Measurements from ENCODE around the gene ANGEL1. TPM values are rescaled to one million over a fixed set of nuclear protein-coding genes. Genes with fewer than 3 reads are reported as not detected.

Gene ANGEL1
- total RNA-seq, 6 donors from 2014 or later = 13.8 to 35.6 (median 23.6) TPM

DNA sequence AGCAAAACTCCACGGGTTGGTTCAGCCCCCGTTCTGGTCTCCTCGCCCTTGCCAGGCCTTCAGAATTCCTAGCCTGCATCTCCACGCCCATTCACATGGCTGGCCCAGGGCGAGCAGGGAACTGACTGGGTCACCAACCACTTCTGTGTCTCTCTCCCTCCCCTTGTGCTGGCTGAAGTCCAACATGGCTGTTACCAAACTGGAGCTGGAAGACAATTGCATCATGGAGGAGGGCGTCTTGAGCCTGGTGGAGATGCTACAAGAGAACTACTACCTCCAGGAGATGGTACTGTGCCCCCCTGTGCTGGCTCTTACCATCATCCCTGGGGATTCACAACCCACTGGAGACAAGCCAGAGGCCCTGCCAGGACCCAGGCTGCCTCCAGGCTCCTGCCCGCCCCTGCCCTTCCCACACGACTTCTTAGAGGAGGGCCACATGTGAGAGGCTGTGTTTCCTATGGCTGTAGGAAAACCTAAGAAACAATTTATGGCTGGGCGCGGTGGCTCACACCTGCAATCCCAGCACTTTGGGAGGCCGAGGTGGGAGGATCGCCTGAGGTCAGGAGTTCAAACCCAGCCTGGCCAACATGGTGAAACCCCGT, 23.4 kb upstream of the ANGEL1 start:
- DNase-seq (peak; percentile 56 to 70), ATAC-seq (ENCODE audit: low FRiP score in 2 of 2) (peak; percentile 51 to 66)
- no peaks in the 10 kb centered on the region for H3K36me3 ChIP-seq
- TF ChIP-seq, protein P1, sequence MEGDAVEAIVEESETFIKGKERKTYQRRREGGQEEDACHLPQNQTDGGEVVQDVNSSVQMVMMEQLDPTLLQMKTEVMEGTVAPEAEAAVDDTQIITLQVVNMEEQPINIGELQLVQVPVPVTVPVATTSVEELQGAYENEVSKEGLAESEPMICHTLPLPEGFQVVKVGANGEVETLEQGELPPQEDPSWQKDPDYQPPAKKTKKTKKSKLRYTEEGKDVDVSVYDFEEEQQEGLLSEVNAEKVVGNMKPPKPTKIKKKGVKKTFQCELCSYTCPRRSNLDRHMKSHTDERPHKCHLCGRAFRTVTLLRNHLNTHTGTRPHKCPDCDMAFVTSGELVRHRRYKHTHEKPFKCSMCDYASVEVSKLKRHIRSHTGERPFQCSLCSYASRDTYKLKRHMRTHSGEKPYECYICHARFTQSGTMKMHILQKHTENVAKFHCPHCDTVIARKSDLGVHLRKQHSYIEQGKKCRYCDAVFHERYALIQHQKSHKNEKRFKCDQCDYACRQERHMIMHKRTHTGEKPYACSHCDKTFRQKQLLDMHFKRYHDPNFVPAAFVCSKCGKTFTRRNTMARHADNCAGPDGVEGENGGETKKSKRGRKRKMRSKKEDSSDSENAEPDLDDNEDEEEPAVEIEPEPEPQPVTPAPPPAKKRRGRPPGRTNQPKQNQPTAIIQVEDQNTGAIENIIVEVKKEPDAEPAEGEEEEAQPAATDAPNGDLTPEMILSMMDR (IDR thresholded peaks at IDR 0.05) = no peak
- TF ChIP-seq POLR2A (IDR thresholded peaks at IDR 0.05) = peak in 1 of 4 donors; percentile 36
- TF ChIP-seq POLR2AphosphoS5 (IDR thresholded peaks at IDR 0.05) = peak in 1 of 2 donors; percentile 15
- no peak for TF ChIP-seq EP300 (IDR thresholded peaks at IDR 0.05)
- H3K27ac ChIP-seq = no peak overlapping the region
- H3K9me3 ChIP-seq = no peaks in the 10 kb centered on the region
- H3K4me3 ChIP-seq = no peak overlapping the region
- H3K4me1 ChIP-seq = no peaks in the 10 kb centered on the region
- H3K27me3 ChIP-seq = no peaks in the 10 kb centered on the region
- WGBS, 2 donors = 86 to 87% methylated on average over 13 of the region's 13 CpGs

DNA sequence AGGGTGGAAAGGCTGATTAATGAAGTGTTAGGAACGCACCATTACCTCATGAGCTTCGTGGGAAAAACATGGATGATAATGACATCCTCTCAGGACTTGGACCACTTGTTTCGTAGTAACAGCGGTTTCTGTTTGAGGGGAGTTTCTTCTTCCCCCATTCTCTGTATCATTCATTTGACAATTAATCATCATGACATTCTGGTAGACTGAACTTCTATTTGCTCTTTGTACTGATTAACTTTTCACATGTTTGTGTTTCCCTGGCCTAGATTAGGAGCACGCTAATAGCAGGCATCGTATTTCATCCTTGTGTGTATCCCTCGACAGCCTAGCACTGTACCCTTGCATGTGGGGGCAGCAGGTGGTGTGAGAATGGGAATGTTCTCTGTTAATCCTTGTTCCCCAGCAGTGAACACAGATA, 21.6 kb upstream of the ANGEL1 start:
- Histone ChIP-seq H3K9me3 (no peaks in the 10 kb centered on the region), H3K36me3 (no peaks in the 10 kb centered on the region), H3K4me1 (no peaks in the 10 kb centered on the region), H3K4me3 (no peak overlapping the region), H3K27ac (no peak overlapping the region), H3K27me3 (no peaks in the 10 kb centered on the region)
- DNase-seq (no peak), ATAC-seq (ENCODE audit: low FRiP score in 2 of 2) (no peak)
- 64 to 69% methylated on average over 7 of the region's 7 CpGs for WGBS, 2 donors
- TF ChIP-seq, protein P1 (IDR thresholded peaks at IDR 0.05) = no peak
- TF ChIP-seq EP300 (IDR thresholded peaks at IDR 0.05) (no peak), POLR2AphosphoS5 (IDR thresholded peaks at IDR 0.05) (no peak), POLR2A (IDR thresholded peaks at IDR 0.05) (no peak)

DNA sequence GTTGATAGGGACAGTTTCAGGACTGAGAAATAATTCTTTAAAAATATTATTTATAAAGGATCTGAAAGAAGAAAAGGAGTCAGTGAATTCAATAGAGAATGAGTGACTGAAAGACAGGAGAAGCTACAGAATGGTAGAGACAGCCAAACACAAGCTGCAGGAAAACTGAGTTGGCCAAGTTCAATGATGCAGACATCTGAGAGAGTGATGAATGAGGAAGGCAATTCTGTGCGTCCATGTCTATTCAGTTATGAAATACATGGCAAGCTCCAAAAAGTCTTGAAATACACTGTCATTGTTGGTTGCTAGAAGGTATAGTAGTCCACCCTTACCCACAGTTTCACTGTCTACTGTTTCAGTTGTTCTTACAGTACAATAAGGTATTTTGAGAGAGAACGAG, 20.3 kb upstream of the ANGEL1 start:
- DNase-seq (no peak), ATAC-seq (ENCODE audit: low FRiP score in 2 of 2) (no peak)
- Histone ChIP-seq H3K27me3 (no peaks in the 10 kb centered on the region), H3K9me3 (no peaks in the 10 kb centered on the region), H3K4me3 (no peak overlapping the region), H3K27ac (peak overlapping the region in 1 of 4 donors; percentile 31), H3K36me3 (no peaks in the 10 kb centered on the region), H3K4me1 (no peaks in the 10 kb centered on the region)
- TF ChIP-seq, protein P1 (IDR thresholded peaks at IDR 0.05) = no peak
- TF ChIP-seq POLR2AphosphoS5 (IDR thresholded peaks at IDR 0.05) (no peak), POLR2A (IDR thresholded peaks at IDR 0.05) (peak in 1 of 4 donors; percentile 1), EP300 (IDR thresholded peaks at IDR 0.05) (no peak)
- WGBS, 2 donors = 71 to 82% methylated on average over 2 of the region's 2 CpGs

DNA sequence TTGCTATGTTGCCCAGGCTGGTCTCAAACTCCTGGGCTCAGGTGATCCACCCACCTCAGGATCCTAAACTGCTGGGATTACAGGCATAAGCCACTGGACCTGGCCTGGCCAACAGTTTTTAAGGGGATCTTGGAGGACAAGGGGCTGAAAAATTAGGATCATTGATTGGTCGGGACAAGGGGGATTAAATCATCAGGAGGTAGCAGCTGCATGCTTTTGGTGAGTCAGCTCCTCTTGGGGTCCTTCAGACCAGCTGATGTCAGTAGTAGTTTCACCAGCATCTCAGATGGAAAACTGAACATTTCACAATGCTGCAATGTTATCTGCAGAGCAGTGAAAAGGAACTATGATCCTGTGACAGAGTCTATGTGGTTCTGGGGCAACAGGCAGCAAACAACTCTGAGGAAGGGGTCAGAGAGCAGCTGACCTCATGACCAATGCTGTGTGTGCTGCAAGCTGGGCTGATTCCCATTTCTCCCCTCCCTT, 19.9 kb upstream of the ANGEL1 start:
- no peaks in the 10 kb centered on the region for H3K9me3 ChIP-seq
- peak in 1 of 2 donors; percentile 65 for ATAC-seq (ENCODE audit: low FRiP score in 2 of 2)
- H3K27me3 ChIP-seq = no peaks in the 10 kb centered on the region
- H3K36me3 ChIP-seq = no peaks in the 10 kb centered on the region
- no peaks in the 10 kb centered on the region for H3K4me1 ChIP-seq
- H3K4me3 ChIP-seq = no peak overlapping the region
- TF ChIP-seq POLR2A (IDR thresholded peaks at IDR 0.05) (peak in 1 of 4 donors; percentile 13), POLR2AphosphoS5 (IDR thresholded peaks at IDR 0.05) (peak; percentile 13 to 17), EP300 (IDR thresholded peaks at IDR 0.05) (peak in 1 of 4 donors; percentile 14)
- TF ChIP-seq, protein P1 (IDR thresholded peaks at IDR 0.05) = no peak
- peak in 1 of 2 donors; percentile 44 for DNase-seq
- H3K27ac ChIP-seq = peak overlapping the region in 2 of 4 donors; percentile 12 to 62
- WGBS, 2 donors = 69 to 78% methylated on average over 1 of the region's 1 CpG

DNA sequence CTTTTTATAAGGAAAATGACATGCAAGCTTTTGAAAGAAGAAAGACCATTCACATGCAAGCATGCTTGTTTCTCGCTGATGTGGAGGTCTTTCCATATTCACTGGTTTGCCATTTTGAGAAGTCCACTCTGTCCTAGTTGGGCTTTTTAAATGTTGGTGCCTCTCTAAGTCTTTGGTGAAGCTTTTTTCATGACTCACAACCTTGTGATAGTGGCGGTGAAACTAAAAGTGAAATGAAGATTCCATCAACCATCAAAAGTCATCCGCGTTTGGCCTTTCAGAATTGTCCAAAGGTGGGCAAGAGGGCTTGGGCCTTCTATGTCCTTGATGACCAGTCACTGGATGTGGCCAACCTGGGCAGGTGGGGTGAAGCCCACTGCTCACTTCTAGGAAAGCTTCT, 17.9 kb upstream of the ANGEL1 start:
- no peak for ATAC-seq (ENCODE audit: low FRiP score in 2 of 2)
- Histone ChIP-seq H3K9me3 (no peaks in the 10 kb centered on the region), H3K36me3 (no peaks in the 10 kb centered on the region), H3K4me3 (no peak overlapping the region), H3K27me3 (no peaks in the 10 kb centered on the region), H3K27ac (peak overlapping the region in 2 of 4 donors; percentile 19 to 36), H3K4me1 (no peaks in the 10 kb centered on the region)
- 84 to 95% methylated on average over 4 of the region's 4 CpGs for WGBS, 2 donors
- DNase-seq = no peak
- TF ChIP-seq, protein P1 (IDR thresholded peaks at IDR 0.05) = no peak
- TF ChIP-seq POLR2AphosphoS5 (IDR thresholded peaks at IDR 0.05) = no peak

Measured in upper lobe of left lung (tissue), 6 donors.